Fibroblast of upper back skin (primary cell): Measurements from ENCODE around the gene CCL14.

Experiments used
- DNase-seq: peaks from one replicate; pipeline ENCODE4 v3.0.0-alpha.2; 2013

The CCL14 gene

DNA sequence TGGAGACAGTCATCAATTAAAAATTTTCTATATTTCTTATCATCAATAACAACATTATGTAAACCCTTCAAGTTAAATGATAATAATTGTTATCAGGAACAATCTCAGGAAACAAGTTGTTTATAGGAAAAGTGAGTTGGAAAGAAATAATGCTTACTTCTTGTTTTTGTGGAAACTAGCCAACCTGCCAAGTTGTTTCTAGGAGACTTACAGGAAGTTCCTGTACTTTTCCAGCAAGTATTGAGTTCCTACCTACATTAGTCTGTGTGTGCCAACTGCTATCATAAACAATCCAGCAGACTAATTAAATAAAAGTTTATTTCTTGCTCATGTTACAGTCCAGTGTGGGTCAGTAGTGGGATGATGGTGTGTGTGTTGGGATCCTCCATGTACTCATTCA lies 1.6 kb upstream of the CCL14 start:
- DNase-seq: no peak

DNA sequence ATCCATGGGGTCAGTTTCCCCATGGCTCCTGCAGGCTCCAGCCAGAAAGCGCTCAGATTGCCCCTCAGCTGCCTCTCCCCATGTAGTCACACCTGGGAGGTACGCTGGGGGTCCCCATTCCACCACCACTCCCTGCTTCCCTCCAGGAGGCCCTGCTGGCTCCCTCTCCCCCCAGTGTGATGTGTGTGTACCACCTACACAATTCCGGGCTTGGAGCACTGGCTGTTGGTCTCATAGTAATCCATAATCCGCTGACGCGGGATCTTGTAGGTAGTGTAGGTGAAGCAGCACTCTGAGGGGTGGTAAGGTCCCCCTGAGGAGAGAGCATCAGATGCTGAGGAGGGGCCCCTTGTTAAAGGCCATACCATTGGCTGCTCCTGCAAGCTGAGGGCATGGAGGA lies 2.4 kb downstream of the CCL14 start:
- no peak for DNase-seq

DNA sequence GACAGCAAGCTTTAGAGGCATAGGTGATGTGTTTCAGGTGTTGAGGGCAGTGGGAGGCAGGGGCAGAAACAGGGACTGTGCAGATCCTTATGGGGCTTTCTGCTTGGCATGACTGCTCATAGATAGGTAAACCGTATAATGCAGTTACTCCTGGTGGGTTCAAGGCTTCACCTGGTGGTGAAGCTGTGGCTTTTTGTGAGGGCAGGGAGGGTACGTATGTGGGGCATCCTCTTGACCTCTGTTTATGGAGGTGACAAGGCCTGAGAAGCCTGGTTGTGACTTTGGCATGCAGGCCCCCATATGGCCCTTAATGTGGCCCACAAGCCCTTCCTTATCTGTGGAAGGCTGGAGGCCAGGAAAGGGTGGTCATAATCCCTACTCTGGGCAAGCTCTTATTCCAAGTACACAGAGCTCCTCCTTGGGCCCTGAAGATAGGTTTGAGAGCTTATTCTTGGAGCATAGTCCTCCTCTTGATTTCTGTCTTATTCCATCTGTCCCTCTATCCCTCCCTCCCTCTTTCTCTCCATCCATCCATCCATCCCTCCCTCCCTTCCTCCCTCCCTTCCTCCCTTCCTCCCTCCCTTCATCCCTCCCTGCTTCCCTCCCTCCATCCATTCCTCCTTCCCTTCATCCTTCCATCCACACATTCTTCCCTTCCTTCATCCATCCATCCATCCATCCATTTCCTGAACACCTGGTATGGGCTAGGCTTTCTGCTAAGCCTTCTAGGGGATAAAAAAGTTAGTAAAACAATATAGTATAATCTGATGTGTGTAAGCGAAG lies 3.9 kb downstream of the CCL14 start:
- no peak for DNase-seq

DNA sequence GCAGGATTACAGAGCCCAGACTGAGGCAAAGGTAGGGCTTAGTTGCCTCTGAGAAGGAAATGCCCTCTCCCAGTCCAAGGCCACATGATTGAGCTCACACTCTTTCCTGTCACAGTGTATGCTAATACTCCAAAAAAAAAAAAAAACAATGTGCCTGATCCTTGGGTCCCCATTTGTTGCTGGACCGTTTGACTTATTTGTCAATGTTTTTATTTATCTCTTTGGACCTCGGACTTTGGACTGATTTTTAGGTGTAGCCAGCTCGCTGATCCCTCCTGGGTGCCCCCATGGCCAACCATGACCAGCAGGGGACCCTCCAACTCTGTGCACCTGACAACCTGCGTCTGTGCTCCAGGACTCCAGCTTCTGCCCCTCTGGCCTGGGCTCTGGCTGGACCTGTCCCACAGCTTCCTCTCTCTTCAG lies 4.6 kb downstream of the CCL14 start:
- no peak for DNase-seq

DNA sequence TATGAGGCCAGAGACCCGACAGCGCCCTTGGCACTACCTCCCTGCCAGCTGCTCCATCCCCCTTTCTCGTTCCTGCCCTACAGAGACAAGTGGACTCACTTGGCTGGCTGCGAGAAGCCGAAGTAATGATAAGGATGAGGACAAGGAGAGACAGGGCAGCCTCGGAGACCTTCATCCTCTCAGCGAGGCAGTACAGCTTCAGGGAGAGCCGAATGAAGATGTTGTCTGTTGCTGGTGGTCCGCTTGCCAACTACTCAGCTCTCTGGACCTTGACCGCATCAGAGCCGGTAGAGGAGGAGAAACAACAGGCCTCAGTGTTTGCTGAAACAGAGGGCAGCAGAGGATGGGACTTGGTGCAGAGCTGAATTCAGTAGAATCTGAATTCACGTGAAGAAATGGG lies 5.3 kb downstream of the CCL14 start, which contains the start of gene CCL16:
Gene CCL16 (minus strand): TSS at position 252 of the 400 bp plus-strand sequence. CDS start 77 bp downstream, at position 175.
- DNase-seq: no peak

DNA sequence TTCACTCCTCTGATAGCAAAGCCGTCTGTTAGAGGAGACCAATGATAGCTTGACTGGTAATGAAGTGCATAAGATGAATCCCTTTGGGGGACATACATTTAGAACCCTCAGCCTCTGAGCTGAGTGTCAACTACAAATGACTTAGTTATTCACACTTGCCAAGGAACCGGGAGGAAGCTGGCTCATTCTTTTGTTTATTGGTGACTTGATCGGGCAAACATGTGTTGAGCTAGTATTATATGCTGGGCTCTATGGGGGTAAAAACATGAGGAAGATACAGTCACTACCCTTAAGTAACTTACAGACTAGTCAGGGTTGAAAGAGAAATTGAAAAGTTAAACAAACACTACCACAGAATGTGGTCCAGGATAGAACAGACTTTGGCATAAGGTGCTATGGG lies 8.2 kb downstream of the CCL14 start:
- DNase-seq: no peak

DNA sequence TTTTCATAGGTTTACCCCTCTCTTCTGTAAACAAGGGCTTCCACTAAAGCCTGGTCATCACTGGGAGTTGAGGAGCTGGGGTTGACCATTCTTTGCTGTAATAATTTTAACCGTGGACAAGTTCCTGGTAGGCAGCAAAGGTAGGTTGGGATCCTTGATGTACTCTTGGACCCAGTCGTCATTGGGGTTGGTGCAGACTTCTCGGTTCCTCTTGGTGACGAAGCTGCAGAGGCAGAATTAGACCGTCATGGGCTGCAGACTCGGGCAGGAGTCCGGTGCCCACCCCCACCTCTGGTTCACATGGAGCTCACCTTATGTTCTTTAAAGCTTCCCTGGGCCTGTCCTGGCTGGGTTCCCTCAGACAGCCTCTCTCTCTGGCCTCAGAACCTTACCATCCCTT lies 9.0 kb downstream of the CCL14 start:
- no peak for DNase-seq

DNA sequence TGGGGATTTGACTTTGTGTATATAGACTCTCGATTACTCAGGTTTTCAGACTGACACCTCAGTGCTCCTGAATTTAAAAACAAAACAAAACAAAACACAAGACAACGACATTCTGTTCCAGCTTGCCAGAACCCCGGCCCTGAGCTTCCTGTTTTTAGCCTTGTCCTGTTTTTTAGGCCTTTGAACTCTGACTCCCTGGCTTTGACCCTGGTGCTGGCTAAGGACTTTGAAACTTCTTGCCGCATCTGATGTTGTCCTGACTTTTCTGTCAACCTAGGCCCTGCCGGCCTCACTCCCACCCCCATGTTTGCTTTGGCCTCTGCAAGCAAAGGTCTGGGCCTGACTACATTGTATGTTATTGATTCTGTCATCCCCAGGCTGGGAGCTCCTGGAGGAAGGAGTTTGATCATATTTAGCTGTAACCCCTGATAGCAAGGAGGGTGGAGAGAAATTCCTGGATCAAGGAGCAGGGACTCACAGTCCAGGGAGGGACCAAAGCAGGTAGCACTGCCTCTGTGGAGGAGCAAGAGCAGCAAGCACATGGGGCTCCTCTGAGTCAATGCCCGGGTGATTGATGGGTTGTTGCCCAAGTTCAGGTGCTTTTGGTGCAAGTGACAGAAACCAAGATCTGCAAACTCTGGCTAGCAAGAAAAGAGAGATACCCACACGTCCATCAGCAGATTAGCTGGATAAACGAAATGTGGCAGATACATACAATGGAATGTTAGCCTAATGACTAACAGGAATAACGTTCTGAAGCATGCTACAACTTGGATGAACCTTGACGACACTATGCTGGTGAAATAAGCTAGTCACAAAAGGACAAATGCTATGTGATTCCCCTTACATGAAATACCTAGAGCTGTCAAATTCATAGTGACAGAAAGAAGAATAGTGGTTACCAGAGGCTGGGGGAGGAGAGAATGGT lies 12.9 kb downstream of the CCL14 start:
- DNase-seq: peak; percentile 2

DNA sequence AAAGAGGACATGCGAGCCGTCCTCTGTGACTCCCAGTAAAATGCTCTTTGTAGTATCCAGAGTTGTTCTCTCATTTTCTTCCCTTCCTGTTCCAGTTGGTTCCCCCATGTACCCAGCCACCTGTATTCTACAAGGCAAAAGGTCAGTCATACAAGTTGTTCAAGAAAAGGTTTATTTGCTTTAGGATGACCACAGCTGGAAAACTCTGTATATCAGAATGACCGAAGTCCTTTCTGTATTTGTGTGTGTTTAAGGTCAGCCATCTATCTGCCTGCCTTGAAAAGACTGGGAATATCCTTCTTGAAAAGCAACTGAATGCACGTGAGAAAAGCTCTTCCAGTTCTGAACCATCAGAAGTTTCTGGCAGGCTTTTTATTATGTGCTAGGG lies 13.6 kb downstream of the CCL14 start:
- DNase-seq: no peak

DNA sequence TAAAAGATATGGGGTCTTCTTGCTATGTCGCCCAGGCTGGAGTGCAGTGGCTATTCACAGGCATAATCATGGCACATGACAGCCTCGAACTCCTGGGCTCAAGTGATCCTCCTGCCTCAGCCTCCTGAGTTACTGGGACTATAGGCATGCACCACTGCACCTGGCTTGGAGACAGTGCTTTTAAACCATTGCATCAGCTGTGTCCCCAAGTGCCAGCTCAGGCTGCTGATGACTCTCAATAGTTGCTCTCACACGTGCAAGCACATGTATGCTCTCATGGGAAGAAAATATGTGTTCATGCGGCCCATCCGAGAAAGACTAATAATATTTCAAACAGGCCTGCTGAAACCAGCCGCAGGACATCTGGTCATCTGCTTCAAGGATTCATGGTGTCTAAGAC lies 14.0 kb downstream of the CCL14 start:
- no peak for DNase-seq

DNA sequence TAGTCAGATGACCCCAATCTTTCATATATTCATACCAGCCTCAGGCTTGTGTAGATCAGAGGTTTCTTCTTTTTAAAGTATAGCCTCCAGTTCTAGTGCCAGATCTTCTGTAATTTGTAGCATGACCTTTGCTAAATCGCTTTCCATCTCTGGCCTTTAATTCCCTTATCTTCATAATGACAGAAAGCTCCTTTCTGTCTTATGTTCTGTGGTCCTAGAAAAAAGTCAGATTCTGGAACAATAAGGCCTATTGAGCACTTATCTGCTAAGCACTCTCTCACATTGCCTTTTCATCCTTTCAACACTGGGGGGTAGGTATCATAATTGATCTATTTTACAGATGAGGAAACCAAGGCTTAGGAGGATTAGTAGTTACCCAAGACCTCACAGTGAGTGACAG lies 14.5 kb downstream of the CCL14 start:
- no peak for DNase-seq

DNA sequence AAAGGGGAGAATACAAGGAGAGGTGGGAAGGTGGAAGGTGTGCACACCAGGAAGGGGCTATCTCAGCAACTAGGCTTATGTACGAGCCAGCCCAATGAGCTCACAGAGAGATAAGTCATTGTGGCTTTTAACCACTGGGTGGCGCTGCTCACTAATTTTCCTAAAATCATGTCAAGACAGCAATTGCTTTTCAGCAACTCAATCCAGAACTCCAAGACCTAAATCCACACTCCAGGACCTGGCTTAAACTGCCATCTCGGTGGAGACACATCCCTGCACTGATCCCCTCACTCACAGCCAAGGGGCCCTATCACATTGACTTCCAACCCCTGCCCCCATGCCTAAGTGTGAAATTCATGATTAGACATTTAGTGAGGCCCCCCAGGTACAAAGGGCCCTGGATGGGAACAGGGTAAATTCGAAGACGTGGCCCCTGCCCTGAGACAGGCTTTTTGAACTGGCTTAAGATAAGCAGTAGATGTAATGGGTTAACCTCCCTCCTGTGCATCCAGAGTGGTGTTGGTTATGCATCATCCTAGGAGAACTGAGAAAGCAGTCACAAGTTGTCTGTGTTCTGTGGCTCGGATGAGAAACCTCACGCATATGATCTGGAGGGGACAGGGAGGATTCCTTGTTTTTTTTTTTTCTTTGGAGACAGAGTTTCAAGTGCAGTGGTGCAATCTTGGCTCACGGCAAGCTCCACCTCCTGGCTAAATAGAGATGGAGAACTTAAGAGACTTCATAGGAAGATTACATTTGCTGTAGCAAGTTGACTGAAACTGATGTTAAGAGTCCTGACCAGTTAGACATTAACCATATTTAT lies 16.8 kb downstream of the CCL14 start:
- DNase-seq: peak; percentile 70

DNA sequence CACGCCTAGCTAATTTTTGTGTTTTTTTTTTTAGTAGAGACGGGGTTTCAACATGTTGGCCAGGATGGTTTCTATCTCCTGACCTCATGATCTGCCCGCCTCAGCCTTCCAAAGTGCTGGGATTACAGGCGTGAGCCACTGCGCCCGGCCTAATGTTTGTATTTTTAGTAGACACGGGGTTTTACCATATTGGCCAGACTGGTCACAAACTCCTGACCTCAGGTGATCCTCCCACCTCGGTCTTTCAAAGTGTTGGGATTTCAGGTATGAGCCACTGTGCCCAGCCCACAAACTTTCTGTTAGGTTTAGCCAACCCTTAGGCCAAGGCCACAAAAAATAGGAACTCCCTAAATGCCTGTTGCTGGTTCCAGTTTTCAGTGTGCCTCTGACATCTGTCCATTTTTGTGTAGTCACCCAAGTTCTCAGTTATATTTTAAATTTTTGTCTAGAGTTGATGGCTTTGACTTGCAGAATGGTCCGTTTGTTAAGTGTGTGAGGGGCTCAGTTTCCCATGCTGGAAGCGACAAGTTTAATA lies 17.9 kb downstream of the CCL14 start:
- no peak for DNase-seq

DNA sequence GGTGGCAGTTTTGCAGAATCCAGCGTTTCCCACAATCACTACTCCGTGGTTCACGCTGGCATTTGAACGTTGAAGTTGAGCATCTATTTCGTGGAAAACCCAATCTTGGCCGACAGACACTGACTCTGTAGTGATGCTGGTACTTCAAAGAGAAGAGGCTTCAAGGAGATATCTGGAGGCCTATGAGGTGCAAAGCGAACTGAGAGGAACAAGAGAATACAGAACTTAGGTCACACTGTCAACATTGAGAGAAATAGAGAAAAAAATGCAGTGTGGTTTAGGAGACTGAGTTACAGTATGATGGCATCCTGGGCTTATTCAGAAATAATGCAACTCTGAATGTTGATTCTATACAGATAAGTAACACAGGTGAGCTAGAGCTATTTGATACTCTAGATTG lies 21.3 kb downstream of the CCL14 start:
- DNase-seq: no peak

DNA sequence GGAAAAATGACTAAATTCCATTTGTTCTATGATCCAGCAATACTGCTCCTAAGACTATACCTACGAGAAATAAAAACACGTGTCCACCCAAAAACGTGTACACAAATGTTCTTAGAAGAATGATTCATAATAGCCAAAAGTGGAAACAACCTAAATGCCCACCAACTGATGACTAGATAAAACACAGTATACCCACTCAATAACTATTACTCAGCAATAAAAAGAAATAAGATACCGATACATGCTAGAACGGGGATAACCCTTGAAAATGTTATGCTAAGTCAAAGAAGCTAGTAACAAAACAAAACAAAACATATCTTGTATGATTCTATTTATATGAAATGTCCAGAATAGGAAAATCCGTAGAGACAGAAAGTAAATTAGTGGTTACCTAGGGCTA lies 22.9 kb downstream of the CCL14 start:
- DNase-seq: no peak

DNA sequence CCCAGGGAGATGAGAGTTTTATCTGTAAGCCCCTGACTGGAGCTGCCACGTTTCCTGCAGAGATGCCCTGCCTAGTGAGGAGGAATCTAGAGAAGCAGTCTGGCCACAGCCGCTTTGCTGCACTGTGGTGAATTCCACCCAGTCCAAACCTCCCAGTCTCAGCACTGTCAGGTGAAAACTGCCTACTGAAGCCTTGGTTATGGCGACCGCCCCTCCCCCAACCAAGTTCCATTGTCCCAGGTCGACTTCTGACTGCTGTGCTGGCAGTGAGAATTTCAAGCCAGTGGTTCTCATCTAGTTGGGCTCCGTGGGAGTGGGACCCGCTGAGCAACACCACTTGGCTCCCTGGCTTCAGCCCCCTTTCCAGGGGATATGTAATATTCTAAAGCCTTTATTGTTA lies 32.8 kb downstream of the CCL14 start:
- no peak for DNase-seq

DNA sequence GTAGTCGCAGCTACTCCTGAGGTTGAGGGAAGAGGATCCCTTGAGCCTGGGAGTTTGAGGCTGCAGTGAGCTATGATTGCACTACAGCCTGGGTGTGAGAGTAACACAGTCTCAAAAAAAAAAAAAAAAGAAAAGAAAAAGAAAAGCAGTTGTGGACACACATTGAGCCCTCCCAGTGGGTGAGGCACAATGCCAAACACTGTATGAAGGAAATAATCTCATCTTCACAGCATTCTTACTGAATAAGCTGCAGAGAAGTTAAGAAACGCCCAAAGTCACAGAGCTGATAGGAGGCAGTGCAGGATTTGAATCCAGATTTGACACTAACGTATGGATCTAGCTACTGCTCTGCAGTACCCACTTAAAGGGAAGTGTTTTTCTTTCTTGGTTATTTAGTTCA lies 37.1 kb downstream of the CCL14 start:
- DNase-seq: no peak

DNA sequence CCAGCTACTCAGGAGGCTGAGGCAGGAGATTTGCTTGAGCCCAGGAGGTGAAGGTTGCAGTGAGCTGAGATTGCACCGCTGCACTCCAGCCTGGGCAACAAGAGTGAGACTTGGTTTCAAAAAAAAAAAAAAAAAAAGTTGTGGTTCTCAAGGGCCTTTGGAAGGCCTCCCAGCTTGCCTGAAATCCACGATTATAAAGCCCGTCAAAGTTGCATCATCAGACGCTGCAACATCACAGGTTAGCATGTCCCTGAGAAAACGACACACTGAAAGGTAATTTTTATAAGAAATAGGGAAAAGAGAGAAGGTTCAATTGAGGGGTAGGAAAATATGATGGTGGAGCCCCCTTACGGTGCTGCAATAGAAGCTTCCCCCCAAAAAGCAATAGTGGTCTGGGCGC lies 38.4 kb downstream of the CCL14 start:
- no peak for DNase-seq

DNA sequence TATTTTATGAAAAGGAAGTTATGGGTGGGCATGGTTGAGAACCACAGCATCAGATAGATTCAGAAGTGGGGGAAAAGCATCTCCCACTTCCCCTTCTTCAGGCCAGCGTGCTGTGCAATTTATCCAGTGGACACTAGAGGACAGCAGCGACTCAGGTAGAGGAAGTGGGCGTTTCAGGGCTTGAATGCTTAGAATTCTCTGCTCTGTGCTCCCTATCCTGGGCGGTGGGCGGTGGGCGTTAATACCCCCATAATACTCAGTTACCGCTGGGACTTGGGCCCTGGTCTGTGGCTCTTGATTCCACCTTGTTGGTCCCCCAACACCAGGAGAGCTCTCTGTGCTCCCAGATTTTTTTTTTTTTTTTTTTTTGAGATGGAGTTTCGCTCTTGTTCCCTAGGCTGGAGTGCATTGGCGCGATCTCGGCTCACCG lies 39.4 kb downstream of the CCL14 start:
- peak; percentile 32 for DNase-seq

DNA sequence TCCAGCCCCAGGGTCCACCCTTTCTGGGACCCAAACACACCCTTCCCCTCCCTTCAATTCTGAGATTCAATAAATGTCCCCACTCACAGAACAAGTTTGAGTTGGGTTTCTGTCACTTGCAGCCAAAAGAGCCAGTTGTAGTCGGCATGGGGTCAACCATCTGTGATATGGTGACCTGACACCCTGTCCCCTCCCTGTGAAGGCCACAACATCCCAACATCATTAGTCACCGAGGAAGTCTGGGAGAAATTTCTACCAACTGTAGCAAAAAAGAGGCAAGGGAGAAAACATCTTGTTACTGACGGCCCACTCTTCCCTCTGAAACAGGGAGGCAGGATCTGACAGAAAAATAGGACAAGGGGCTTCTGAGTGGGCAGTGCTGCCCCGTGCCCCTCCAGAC lies 42.4 kb downstream of the CCL14 start:
- no peak for DNase-seq

DNA sequence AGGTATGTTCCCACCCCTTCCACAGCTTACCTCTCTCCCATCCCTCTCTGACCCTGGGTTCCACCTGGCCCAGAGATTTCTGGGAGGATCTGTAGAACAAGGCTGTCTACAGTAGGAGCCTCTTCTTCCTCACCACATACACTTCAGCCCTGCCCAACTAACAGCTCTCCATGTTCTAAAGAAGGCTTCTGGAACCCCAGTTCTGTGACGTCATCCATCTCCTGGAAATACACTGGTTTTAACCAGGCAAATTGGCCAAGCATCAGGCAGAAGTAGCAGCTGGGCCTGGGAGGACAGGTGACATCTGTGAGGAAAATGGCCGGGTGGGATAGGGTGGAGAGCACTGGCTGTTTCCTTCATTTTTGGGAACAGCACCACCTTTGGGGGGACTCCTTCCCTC lies 43.0 kb downstream of the CCL14 start, which contains the start of gene LYZL6:
Gene LYZL6 (minus strand): TSS at position 177 of the 400 bp plus-strand sequence. CDS start 4,357 bp downstream, outside the sequence.
- no peak for DNase-seq

DNA sequence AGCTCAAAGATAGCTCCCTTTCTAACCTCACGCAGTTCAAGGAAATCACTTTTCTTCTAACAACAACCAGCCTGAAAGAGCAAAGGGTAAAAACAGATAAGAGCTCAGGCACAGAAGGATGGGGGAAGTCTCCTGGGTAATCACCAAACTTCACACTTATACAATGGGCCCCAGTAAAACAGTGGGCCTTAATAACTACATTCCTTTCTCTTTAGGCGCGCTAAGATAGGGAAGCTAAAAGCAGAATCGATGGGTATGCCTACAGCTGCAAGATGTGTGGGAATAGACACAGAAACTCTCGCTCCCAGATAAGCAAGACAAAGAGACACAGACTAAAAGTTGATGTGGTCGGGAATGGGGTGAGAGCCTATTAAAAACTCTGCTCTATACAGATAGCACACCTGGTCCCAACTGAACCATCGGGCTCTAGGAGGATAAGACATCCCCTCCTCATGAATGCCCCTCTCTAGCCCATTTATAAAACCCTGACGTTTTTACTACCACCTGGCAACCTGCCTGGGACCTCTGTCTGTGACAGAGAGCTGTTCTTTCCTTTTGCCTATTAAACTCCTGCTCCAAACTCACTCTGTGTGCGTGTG lies 43.8 kb downstream of the CCL14 start:
- no peak for DNase-seq
